Activated T-helper 17 cell treated with anti-CD3 and anti-CD28 coated beads, Interleukin-2, amount 50 U/mL, for 72 hours (primary cell): Measurements from ENCODE around the gene OTUD6A. TPM values are rescaled to one million over a fixed set of nuclear protein-coding genes. Genes with fewer than 3 reads are reported as not detected.

Source experiments
- ATAC-seq: fragments of 150-1000 bp; cut with Tn5 transposase; replicated peaks from 2 replicates; pipeline ENCODE4 v1.10.0; 2021; ENCODE audit warnings: mild to moderate bottlenecking, moderate library complexity
- H3K27ac Mint-ChIP-seq: one replicate; pipeline ENCODE4 v1.8.0; 2022; ENCODE audit warnings: mixed read lengths
- H3K27me3 Mint-ChIP-seq: one replicate; pipeline ENCODE4 v1.8.0; 2022; ENCODE audit warnings: mixed read lengths
- H3K36me3 Mint-ChIP-seq: one replicate; pipeline ENCODE4 v1.8.0; 2022; ENCODE audit warnings: low read depth, mild to moderate bottlenecking, mixed read lengths
- H3K4me1 Mint-ChIP-seq: one replicate; pipeline ENCODE4 v1.8.0; 2022; ENCODE audit warnings: mixed read lengths
- H3K4me3 Mint-ChIP-seq: one replicate; pipeline ENCODE4 v1.8.0; 2022; ENCODE audit warnings: mild to moderate bottlenecking, mixed read lengths
- H3K9me3 Mint-ChIP-seq: one replicate; pipeline ENCODE4 v1.8.0; 2022; ENCODE audit warnings: mixed read lengths
- total RNA-seq, 2 donors: library from RNA; stranded (reverse); gene quantifications; one replicate each; pipeline ENCODE4 v1.2.3, GENCODE V29; 2022

Gene OTUD6A
- not detected for total RNA-seq

GRCh38 chrX:70062076-70062475 is at the start of gene OTUD6A:
OTUD6A (plus strand) TSS chrX:70062457; CDS start chrX:70062525, 68 bp downstream.
- Mint-ChIP-seq H3K27me3 (no peaks in the 10 kb centered on the region), H3K4me3 (no peak within 1 kb of the TSS), H3K36me3 (no peaks in the 10 kb centered on the region), H3K27ac (no peak within 1 kb of the TSS), H3K4me1 (no peaks in the 10 kb centered on the region), H3K9me3 (no peaks in the 10 kb centered on the region)
- ATAC-seq = no peak

GRCh38 chrX:70012756-70013155 is 49.5 kb upstream of the OTUD6A start:
- H3K36me3 Mint-ChIP-seq = no peaks in the 10 kb centered on the region
- no peak for ATAC-seq
- no peak overlapping the region for H3K27ac Mint-ChIP-seq
- no peaks in the 10 kb centered on the region for H3K9me3 Mint-ChIP-seq
- peaks cover 11% of the 10 kb centered on the region for H3K4me1 Mint-ChIP-seq
- no peak overlapping the region for H3K4me3 Mint-ChIP-seq
- no peaks in the 10 kb centered on the region for H3K27me3 Mint-ChIP-seq

- Mint-ChIP-seq H3K4me3 (no peak overlapping the region), H3K27me3 (no peaks in the 10 kb centered on the region), H3K9me3 (no peaks in the 10 kb centered on the region), H3K36me3 (no peaks in the 10 kb centered on the region), H3K4me1 (peaks cover 11% of the 10 kb centered on the region), H3K27ac (no peak overlapping the region)
- no peak for ATAC-seq
Measured at GRCh38 chrX:70013466-70014381, 48.5 kb upstream of the OTUD6A start.

- no peaks in the 10 kb centered on the region for H3K27me3 Mint-ChIP-seq
- H3K4me3 Mint-ChIP-seq = peak overlapping the region; percentile 44
- no peak overlapping the region for H3K27ac Mint-ChIP-seq
- H3K9me3 Mint-ChIP-seq = no peaks in the 10 kb centered on the region
- ATAC-seq = peak; percentile 66
- H3K36me3 Mint-ChIP-seq = no peaks in the 10 kb centered on the region
- H3K4me1 Mint-ChIP-seq = peaks cover 11% of the 10 kb centered on the region
Measured at GRCh38 chrX:70016513-70016912, 45.7 kb upstream of the OTUD6A start.

- ATAC-seq = no peak
- no peaks in the 10 kb centered on the region for H3K36me3 Mint-ChIP-seq
- H3K27me3 Mint-ChIP-seq = no peaks in the 10 kb centered on the region
- H3K4me3 Mint-ChIP-seq = no peak overlapping the region
- H3K9me3 Mint-ChIP-seq = no peaks in the 10 kb centered on the region
- H3K4me1 Mint-ChIP-seq = peaks cover 11% of the 10 kb centered on the region
- no peak overlapping the region for H3K27ac Mint-ChIP-seq
Measured at GRCh38 chrX:70022616-70023015, 39.6 kb upstream of the OTUD6A start.

GRCh38 chrX:70025464-70025863 is 36.8 kb upstream of the OTUD6A start:
- Mint-ChIP-seq H3K36me3 (no peaks in the 10 kb centered on the region), H3K27me3 (no peaks in the 10 kb centered on the region), H3K9me3 (no peaks in the 10 kb centered on the region), H3K4me1 (peaks cover 15% of the 10 kb centered on the region), H3K4me3 (peak overlapping the region; percentile 28), H3K27ac (no peak overlapping the region)
- peak; percentile 34 for ATAC-seq

- Mint-ChIP-seq H3K27ac (no peak overlapping the region), H3K4me3 (peak overlapping the region; percentile 28), H3K36me3 (no peaks in the 10 kb centered on the region), H3K4me1 (peaks cover 15% of the 10 kb centered on the region), H3K27me3 (no peaks in the 10 kb centered on the region), H3K9me3 (no peaks in the 10 kb centered on the region)
- ATAC-seq = no peak
Measured at GRCh38 chrX:70026112-70026850, 36.0 kb upstream of the OTUD6A start.

- peaks cover 15% of the 10 kb centered on the region for H3K4me1 Mint-ChIP-seq
- H3K9me3 Mint-ChIP-seq = no peaks in the 10 kb centered on the region
- no peak overlapping the region for H3K27ac Mint-ChIP-seq
- no peak for ATAC-seq
- H3K4me3 Mint-ChIP-seq = no peak overlapping the region
- no peaks in the 10 kb centered on the region for H3K27me3 Mint-ChIP-seq
- H3K36me3 Mint-ChIP-seq = no peaks in the 10 kb centered on the region
Measured at GRCh38 chrX:70026851-70027200, 35.4 kb upstream of the OTUD6A start.

GRCh38 chrX:70029863-70030262 is 32.4 kb upstream of the OTUD6A start:
- Mint-ChIP-seq H3K4me1 (peaks cover 15% of the 10 kb centered on the region), H3K36me3 (no peaks in the 10 kb centered on the region), H3K27ac (no peak overlapping the region), H3K4me3 (no peak overlapping the region), H3K9me3 (no peaks in the 10 kb centered on the region), H3K27me3 (no peaks in the 10 kb centered on the region)
- ATAC-seq = no peak

- Mint-ChIP-seq H3K27ac (no peak overlapping the region), H3K4me1 (peaks cover 15% of the 10 kb centered on the region), H3K9me3 (no peaks in the 10 kb centered on the region), H3K36me3 (no peaks in the 10 kb centered on the region), H3K27me3 (no peaks in the 10 kb centered on the region), H3K4me3 (no peak overlapping the region)
- peak; percentile 80 for ATAC-seq
Measured at GRCh38 chrX:70030301-70030767, 31.9 kb upstream of the OTUD6A start.

GRCh38 chrX:70032792-70033191 is 29.5 kb upstream of the OTUD6A start:
- Mint-ChIP-seq H3K27ac (no peak overlapping the region), H3K36me3 (no peaks in the 10 kb centered on the region), H3K27me3 (no peaks in the 10 kb centered on the region), H3K4me1 (peaks cover 4% of the 10 kb centered on the region), H3K4me3 (no peak overlapping the region), H3K9me3 (no peaks in the 10 kb centered on the region)
- ATAC-seq = no peak

GRCh38 chrX:70033348-70034051 is 28.8 kb upstream of the OTUD6A start:
- ATAC-seq = no peak
- Mint-ChIP-seq H3K4me3 (no peak overlapping the region), H3K27ac (no peak overlapping the region), H3K27me3 (no peaks in the 10 kb centered on the region), H3K36me3 (no peaks in the 10 kb centered on the region), H3K9me3 (no peaks in the 10 kb centered on the region), H3K4me1 (peaks cover 4% of the 10 kb centered on the region)

GRCh38 chrX:70034646-70035045 is 27.6 kb upstream of the OTUD6A start:
- no peak overlapping the region for H3K4me3 Mint-ChIP-seq

GRCh38 chrX:70038515-70038914 is 23.7 kb upstream of the OTUD6A start:
- H3K27ac Mint-ChIP-seq = no peak overlapping the region
- H3K9me3 Mint-ChIP-seq = no peaks in the 10 kb centered on the region
- H3K36me3 Mint-ChIP-seq = no peaks in the 10 kb centered on the region
- H3K4me1 Mint-ChIP-seq = no peaks in the 10 kb centered on the region
- no peak overlapping the region for H3K4me3 Mint-ChIP-seq
- no peaks in the 10 kb centered on the region for H3K27me3 Mint-ChIP-seq
- no peak for ATAC-seq

More at GRCh38 chrX:70034646-70035045, 27.6 kb upstream of the OTUD6A start:
- no peak for ATAC-seq
- H3K27ac Mint-ChIP-seq = no peak overlapping the region
- H3K4me1 Mint-ChIP-seq = peaks cover 4% of the 10 kb centered on the region
- no peaks in the 10 kb centered on the region for H3K9me3 Mint-ChIP-seq
- no peaks in the 10 kb centered on the region for H3K27me3 Mint-ChIP-seq
- H3K36me3 Mint-ChIP-seq = no peaks in the 10 kb centered on the region
